GM10266 (cell line): Measurements from ENCODE around the gene COL10A1.

ENCODE experiments used
- DNase-seq: peaks from one replicate; pipeline ENCODE4 v3.0.0; 2012; ENCODE audit errors: extremely low spot score
- TF ChIP-seq, protein P1 (sequence below): IDR thresholded peaks from 2 replicates; pipeline ENCODE4 v1.5.1; 2012; ENCODE audit warnings: mild to moderate bottlenecking, low read depth; ENCODE audit not compliant: control insufficient read depth, insufficient read depth; ENCODE audit errors: missing control alignments

COL10A1 gene

DNA sequence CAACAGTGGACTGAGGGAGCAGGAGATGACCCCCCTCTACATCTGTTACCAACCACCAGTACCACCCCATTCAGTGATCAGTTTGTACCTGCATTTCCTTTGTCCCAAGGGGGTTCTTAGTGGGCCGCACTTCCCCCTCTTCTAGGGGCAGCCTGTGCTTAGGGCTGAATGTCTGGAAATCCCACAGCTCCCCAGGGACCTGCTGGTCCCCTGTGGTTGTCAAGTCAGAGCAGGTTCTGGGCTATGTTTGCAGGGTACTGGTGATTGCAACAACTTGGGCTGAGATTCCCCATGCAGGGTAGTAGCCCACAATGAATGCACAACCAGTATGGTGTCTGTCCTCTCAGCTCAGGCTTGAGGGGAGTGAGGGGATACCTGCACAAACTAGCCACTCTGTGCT, 39.7 kb upstream of the COL10A1 start:
- DNase-seq = no peak
- TF ChIP-seq, protein P1, sequence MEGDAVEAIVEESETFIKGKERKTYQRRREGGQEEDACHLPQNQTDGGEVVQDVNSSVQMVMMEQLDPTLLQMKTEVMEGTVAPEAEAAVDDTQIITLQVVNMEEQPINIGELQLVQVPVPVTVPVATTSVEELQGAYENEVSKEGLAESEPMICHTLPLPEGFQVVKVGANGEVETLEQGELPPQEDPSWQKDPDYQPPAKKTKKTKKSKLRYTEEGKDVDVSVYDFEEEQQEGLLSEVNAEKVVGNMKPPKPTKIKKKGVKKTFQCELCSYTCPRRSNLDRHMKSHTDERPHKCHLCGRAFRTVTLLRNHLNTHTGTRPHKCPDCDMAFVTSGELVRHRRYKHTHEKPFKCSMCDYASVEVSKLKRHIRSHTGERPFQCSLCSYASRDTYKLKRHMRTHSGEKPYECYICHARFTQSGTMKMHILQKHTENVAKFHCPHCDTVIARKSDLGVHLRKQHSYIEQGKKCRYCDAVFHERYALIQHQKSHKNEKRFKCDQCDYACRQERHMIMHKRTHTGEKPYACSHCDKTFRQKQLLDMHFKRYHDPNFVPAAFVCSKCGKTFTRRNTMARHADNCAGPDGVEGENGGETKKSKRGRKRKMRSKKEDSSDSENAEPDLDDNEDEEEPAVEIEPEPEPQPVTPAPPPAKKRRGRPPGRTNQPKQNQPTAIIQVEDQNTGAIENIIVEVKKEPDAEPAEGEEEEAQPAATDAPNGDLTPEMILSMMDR = no peak

- DNase-seq = no peak
- TF ChIP-seq, protein P1 = no peak
Measured at GRCh38 chr6:116159782-116160524, 34.0 kb upstream of the COL10A1 start.

GRCh38 chr6:116158641-116159040, 32.7 kb upstream of the COL10A1 start:
- TF ChIP-seq, protein P1 = no peak

DNA sequence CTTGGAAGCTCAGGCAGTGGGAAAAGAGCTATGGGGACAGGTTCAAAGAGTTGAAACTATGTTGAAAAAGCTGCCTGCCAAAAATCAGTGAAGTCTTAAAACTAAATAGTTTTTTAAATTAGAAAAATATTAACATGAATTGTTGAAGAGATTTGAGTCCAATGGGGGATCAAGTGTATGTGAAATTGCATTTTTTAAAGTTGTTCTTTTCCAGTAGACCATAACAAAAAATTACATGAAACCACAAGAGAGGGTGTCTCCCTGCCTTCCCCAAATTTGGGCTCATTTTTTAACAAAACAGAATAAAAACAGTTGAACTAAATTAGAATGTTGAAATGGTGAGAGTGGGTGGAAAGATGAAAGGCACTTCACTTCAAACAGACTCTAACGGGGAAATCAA, 31.5 kb upstream of the COL10A1 start:
- TF ChIP-seq, protein P1 = no peak
- DNase-seq = no peak

More at GRCh38 chr6:116158641-116159040, 32.7 kb upstream of the COL10A1 start:
- no peak for DNase-seq

DNA sequence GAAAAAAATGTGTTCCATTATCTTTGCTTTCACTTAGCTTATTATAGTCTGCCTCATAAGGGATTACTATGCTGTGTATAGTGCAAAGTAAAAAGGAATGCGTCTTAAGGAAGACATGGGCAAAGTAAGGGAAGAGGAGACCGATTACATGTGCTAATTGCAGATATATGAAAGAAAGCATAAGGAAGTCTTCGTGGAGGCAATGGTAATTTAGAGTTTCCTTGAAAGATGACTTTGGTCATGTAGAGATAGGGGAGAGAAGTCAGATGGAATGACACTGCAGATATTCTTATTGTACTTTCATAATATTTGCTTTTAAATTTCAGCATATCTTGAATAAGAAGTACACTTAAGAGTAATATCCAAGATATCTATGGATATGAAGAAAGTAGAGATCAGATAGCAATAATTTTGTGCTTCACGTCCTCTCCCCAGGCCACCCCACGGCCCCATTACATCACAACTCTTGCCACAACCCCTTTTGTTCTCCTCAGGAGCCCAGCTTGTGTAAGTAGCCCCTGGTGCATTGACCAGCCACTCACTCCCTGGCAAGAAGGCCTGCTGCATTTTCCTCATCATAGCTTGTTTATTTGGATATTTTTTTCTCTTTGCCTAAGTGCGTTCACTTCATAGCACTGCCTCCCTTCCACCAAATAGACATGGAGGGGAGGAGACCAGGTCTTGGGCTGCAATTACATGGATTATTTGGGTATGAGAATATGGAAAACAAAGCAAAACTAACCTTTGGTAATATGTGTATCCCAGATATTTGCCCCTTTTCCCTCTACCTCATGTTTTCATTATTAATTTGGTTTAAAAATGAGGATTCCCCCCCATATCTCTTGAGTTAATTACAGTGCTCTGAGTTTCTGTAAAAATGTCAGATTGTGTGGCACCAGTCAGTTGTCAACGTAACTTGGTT, 30.7 kb upstream of the COL10A1 start:
- TF ChIP-seq, protein P1 = no peak
- DNase-seq = no peak

DNA sequence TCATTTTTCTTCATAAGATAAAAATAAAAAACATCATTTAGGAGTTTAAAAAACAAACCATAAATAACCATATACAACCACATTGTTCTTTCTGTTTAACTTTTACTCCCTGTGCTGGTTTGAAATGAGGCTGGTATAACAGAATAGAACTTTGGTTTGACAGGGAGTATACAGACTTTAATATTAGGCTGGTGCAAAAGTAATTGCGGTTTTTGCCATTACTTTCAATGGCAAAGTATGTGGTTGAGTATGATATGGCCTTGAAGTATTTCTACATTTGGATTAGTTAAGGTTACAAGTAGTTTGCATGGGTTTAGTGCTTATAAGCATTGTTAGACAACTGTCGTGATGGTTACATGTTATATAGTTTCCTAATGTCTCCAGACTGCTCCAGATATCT, 29.0 kb upstream of the COL10A1 start:
- DNase-seq = no peak
- TF ChIP-seq, protein P1 = no peak
